Activated gamma-delta T cell (primary cell): Measurements from ENCODE around the gene STK17A.
"Not testable (repeated sequence)": the region's sequence is repeated elsewhere in the genome, so short reads cannot be mapped to it uniquely, and the experiment has no call there.

Experiments used
- DNase-seq: peaks from one replicate; lab custom pipeline; 2025; lab: John Stamatoyannopoulos, UW

Gene STK17A

DNA sequence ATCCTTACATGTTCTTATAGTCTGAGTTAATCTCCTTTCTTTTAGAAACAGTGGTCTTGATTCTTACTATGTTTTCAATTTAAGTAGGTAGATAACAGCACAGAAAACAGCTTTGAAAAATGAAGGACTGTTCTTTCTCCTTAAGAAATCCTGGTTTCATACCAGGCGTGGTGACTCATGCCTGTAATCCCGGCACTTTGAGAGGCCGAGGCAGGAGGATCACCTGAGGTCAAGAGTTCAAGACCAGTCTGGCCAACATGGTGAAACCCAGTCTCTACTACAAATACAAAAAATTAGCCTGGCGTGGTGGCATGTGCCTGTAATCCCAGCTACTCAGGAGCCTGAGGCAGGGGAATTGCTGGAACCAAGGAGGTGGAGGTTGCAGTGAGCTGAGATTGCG, 13.5 kb downstream of the STK17A start:
- DNase-seq, result not testable (repeated sequence)

DNA sequence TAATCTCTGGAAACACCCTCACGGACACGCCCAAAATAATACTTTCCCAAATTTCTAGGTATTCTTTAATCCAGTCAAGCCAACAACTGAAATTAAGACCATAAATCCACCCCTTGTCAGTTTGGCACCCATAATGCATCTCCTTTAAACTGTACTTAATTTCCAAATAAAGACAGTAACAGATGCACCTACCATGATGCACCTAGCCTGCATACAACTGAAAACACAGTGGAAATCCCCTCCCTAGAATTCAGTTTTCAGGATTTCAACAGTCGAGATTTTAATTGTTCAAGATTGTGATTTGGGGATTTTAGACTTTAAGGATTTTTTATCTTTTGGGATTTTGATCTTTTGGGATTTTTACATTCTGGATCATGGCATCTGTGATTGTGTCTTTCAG, 17.1 kb downstream of the STK17A start:
- DNase-seq, result no peak

DNA sequence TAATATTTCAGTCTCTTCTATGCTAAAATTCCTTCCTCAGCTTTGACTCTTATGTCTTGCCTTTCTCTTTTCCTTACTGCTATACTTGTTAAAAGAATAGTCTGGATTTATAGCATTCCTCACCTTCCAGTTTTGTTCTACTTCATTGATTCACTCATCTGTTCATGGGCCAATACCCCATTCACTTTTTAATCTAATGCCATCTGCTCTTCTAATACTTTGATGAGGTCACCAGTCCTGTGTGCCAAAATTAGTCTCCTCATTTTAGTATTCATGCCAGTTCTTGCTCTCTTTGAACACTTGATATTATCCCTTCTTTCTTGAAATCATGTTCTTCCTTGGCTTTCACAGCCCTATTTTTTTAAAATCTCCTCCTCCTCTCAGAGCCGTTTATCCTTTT, 19.3 kb downstream of the STK17A start:
- DNase-seq, result no peak

DNA sequence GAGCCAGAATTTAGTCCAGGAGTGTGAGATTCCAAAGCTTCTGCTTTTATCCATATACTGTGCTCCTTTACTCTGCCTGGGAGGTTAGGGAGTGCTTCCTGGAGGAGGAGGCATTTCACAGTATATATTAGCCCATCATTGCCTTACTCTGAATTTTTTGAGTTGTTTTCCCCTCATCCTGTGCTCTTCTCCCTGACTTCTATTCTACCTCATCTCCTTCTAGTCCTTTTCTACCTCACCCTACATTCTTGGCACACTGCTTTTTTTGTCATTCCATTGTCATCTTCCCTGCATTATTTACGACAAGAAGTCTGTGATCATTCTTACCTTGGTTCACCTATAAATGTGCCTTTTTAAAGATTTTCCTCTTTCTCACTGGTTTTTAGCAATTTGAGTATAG, 21.3 kb downstream of the STK17A start:
- no peak for DNase-seq

DNA sequence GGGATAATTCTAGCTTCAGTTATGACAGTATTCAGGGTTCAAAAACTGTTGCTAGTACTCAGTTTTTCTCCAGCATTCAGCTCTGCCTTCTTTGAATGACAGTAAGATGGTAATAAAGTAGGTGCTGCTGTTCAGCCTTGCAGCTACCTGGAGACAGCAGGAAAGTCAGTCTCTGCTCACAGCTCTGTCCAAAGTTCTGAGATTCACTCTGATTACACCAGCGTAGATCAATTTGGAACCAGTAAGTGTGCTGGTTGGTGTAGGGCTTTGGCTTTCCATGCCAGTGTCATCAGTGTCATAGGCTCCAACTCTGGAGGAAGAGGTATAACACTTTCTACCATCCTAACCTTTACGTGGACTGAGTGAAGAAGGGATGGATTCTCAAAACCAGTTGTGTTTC, 26.2 kb downstream of the STK17A start:
- no peak for DNase-seq

DNA sequence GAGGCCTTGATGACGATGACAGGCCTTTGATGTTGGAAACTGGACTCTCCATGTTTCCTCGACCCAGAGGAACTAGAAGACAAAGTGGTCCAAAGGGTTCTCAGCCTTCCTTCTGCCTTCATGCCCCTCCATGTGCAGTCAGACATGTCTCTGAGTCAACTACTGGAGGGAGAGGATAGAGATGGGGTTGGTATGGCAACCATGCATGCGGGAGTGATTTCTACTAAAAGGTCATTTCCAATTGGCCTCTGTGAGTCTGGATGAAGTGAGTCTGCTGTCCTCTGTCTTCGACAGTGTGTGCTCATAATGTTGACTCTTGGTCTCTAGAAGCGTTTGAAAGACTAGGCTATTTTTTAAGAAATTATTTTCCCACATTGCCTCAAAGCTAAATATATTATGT, 29.2 kb downstream of the STK17A start:
- no peak for DNase-seq

DNA sequence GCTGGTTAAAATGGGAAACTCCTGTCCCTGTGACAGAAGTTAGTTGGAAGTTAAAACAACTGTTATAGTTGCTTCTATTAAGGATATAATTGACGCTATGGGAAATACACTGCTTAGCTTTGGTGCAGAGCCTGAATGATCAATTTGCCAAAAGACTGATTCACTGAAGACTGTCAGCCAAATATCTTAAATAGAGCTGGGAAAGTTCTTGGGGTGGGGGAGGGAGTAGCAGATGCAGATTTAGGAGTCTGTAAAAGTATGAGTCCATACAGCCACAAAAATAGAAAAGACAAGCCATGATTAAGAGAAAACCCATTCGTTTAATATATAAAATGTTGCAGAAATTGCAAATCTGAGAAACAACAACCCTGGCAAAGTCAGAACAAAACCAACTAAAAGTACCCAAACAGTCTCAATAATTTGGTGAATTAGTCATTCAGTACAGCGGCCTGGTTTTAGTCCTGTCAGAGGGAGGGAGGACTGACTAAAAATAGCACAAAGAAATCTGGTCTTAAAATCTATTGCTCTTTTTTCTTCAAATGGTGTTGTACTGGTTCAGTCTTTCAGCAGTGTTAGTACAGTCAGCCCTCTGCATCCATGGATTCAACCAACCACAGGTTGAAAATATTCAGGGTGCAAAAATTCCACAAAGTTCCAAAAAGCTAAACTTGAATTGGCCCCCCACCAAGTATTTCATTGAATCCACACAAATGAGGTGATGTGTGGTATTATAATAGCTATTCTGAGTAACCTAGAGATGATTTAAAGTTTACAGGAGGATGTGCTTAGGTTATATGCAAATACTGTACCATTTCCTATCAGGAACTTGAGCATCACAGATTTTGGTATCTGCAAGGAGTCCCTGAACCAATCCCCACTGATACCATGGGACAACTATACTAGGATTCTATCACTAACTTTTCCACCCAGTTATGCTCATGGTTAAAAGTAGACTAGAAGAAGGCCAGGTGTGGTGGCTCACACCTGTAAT, 30.0 kb downstream of the STK17A start:
- DNase-seq, result no peak

DNA sequence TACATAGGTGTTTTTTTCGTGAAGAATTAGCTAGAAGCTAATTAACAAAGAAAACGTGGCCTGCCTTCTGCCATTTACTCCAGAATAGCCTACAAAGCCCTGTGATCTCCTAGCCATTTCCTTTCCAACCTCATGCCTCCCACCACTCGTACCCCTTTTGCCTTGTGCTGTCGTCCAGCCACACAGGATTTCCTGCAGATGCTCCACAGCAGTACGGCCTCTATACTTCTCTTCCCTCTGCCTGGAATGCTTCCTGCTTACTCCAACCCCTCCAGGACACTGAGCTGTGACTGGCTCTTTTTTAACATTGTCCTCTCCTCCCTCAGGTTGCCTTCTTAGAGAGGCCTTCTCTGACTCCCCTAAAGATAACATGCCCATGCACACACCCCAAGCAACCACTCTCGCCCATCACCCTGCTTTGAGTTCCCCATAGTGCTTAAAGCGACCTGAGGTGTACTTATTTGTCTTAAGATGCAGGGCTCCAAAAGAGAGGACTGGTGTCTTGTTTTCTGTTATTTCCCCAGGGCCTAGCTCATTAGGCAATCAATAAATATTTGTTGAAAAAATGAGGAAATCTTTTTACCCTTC, 32.7 kb downstream of the STK17A start:
- no peak for DNase-seq

DNA sequence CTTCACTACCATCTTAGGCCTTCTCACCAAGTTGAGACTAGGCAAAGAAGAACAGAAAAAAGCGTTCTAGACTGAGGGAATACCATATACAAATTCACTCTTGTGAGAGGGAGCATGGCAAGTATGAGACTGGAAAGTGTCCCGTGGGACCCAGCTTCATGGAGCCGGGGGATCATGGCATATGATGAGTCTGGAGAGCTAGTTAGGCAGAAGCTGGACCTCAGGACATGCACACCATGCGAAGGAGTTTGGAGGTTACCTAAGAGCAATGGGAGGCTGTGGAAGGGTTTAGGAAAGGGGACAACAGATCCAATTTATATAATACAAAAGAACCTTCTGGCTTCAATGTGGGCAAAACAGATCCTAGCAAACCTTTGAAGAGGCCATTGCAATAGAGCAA, 34.1 kb downstream of the STK17A start:
- DNase-seq, result no peak

DNA sequence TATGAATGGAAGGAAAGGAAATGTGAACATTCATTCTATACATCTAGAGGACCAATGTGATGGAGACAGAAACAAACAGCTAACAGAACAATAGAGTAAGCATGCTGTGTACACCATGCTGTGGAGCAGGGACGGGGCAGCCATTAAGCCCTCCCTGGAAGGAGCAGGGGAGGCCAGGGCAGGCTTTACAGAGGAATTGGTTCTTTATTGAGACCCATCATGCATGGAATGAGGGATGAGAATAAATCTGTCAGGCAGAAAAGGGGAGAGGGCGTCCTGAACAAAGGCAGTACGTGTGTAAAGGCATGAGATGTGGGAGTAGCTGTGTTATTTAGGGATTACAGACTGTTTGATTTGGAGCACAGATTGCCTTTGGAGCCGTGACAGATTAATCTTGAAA, 35.2 kb downstream of the STK17A start:
- no peak for DNase-seq

DNA sequence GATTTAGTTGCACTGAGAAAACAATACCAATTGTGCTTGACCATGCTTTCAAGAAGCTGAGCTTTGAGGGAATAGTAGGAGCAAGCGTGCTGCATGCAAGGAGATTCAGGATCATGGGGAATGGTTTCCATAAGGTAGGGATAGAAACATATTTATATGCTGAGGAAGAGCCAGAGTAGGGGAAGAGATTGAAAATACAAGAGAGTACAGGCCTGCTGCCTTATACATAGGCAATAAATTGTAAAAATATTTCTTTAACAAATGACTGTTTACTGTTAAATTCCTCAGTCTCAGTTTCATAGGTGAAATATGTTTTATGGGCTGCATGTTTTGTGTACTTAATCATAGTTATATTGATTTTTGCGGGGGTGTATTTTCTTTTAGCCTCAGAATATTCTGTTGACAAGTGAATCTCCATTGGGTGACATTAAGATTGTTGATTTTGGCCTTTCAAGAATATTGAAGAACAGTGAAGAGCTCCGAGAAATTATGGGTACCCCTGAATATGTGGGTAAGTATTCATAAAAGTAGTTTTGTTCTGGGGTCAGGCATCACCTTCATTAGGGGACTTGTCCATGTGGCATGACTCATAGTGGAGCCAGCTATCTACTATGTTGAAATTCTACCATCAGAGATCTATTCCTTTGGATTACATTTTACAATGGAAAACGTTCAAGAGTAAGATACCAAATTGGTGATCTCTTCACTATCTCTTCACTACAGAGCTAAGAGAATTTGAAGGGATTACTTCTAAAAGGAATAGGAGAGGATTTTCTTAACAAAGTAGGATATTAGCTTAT, 36.5 kb downstream of the STK17A start:
- DNase-seq, result no peak

DNA sequence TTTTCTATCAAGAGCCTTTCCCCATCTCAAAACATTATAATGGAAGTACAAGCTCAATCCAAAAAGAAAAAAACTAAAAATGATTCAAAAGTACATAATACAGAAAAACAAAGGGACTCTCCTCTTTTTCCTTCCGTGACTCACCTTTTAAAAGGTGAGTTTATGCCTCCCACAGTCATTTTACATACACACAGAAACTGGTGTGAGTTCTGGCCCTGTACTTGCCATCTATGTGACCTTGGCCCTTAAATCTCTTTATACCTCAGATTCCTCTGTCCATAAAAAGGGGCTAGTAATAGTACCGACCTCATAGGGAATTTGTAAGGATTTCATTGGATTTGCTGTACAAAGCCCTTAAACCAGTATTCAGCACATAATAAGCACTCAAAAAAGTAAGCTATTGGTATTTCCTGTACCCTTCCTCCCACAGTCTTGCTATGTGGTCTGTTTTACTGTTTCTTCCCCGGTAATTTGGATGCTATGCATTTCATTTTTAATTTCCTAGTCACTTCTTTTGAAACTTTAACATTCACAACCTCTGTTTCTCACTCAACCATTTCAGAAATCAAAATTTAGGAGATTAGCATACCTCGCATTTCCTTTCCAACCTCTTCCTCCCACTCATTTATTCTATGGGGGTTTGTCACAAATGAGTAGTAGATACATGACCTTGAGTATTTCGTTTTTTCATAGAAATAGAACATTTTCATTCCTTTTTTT, 39.0 kb downstream of the STK17A start:
- DNase-seq, result no peak

DNA sequence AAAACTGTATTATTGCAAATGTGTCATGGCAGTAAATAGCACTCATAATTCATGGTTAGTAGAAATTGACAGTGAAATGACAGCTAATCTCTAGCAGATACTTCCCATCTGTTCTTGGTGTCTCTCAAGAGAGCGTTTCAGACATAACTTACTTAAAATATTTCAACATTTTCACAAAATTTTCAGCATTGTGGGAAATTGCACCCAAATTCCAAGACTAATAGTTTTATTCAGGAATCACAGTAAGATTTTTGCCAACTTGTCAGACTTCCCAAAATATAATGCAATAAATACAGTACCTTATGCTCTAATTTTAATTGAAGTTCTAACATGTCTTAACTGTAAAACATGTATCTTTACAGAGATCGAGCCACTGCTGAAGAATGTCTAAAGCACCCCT, 41.2 kb downstream of the STK17A start:
- no peak for DNase-seq

DNA sequence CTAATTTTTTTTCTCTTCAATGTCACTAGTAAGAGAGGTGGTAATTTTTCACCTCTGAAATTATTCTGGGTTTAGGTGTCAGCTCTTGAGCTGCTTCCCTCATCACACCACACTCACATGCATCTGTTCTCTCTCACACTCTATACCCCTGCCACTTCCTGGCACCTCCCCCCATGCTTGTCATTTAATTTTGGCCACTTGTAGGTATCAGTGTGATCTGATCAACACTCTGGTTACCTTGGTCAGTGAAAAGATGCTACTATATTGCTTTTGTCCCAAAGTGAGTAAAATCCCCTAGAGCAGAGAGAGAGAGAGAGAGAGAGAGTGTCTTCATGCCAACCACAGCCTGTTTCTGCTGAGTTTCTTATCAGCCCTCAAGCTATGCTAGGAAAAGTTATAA, 42.5 kb downstream of the STK17A start:
- no peak for DNase-seq

DNA sequence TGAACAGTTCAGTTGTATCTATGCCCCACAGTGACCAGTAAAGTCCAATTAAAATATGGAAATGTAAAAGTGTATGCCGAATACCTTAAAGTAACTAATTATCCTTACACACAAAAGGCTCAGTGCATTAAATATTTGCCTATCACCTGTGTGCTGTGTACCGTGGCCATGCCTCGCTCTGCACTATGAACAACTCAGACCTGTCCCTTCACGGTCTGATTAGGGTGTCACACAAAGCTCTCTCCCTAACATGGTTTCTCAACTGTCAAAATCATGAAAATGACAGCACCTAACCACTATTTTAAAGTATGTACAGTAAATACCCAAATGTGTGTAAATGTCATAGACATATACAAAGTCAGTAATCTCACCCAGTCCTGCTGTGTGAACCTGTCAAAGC, 43.1 kb downstream of the STK17A start:
- DNase-seq, result no peak

DNA sequence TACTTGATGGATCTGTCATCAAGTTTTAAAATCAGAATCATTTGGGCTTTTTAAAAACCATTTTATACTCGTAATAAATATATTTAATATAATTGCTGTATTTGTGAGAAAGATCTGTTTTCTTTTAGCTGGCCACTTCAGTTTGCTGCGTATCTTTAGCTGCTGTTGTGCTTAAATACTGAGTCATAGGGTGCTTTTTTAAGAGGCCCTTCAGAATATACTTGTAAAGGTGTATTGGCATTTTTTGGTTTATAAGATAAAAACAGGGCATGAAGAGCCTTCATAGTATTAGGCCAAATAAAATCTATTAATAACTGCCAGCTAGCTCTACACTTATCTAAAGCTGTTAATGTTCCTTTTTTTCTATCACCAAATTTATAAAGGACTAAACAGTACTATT, 43.8 kb downstream of the STK17A start:
- no peak for DNase-seq

DNA sequence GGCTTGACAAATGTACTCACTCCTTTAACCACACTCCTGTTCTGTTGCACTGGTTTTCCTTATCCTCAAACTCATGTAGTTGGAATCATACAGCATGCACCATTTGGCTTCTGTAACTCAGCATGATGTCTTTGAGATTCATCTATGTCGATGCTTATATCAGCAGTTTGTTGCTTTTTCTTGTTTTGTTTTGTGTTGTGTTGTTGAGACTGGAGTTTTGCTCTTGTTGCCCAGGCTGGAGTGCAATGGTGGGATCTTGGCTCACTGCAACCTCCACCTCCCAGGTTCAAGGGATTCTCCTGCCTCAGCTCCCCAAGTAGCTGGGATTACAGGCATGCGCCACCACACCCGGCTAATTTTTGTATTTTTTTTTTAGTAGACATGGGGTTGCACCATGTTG, 44.9 kb downstream of the STK17A start:
- DNase-seq, result not testable (repeated sequence)

DNA sequence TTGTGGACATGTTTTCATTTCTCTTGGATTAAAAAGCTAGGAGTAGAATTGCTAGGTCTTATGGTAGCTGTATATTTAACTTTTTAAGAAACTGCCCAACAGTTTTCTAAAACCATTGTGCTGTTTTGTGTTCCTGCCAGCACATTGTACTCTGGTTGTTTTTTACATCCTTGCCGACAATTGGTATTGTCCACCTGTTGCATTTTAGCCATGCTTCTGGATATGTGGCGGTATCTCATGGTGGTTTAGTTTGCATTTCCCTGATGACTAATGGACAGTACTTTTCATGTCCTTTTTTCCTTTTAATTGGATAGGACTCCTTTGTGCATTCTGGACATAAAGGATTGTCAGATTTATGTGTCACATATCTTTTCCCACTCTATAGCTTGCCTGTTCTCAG, 45.5 kb downstream of the STK17A start:
- no peak for DNase-seq

DNA sequence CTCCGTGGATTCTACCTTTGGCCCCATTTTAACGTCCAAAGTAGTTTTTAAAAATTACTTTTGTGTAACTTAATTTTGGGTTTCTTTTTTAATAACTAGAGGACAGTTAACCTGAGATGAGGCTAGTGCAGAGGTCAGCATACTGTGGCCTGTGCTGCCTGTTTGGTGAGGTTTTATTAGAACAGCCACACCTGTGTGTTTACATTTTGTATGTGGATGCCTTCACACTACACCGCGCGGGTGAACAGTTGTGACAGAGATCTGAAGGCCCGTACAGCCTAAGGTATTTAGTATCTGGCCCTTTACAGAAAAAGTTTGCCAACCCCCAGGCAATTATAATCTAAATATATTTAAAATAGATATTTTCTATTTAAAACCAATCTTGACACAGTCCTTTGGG, 46.9 kb downstream of the STK17A start:
- no peak for DNase-seq

DNA sequence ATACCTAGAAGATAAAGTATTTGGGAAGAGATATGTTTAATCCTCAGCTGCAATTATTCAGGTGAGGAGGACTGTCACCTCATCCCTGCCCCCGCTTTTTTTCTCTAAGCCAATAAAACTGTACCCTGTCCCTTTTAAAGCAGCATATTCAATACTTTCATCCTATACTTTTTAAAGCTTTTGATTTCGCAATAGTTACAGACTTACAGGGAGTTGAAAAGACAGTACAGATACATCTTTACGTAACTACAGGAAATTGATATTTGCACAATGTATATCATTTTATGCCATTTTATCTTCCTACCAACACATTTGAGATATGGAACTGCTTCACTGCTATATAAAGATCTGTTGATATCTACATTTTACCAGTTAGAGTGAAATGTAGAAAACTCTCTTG, 47.6 kb downstream of the STK17A start:
- DNase-seq, result no peak

DNA sequence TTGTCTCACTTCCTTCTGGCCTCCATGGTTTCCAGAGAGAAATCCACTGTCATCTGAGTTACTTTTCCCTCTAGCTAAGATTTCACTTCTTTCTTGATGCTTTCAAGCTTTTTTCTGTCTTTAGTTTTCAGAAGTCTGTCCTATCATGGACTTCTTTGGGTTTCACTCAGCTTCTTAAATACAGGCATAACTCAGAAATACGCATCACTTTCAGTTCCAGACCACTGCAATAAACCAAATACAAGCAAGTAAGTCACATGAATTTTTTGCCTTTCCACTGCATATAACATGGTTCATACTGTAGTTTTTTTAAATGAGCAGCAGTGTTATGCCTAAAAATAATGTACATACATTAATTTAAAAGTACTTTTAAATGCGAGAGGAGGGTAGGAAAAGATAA, 48.7 kb downstream of the STK17A start:
- no peak for DNase-seq

DNA sequence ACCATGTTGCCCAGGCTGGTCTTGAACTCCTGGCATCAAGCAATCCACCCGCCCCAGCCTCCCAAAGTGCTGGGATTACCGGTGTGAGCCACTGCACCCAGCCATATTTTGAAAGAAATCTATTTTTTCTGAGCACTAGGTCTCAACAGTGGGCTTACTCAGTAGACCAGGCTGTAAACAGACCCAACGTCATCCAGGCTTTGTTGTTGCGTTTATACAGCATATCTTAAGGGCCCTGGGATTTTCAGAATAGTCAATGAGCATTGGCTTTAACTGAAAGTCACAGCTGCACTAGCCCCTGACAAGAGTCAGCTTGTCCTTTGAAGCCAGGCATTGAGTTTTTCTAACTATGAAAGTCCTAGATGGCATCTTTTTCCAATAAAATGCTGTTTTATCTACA, 49.8 kb downstream of the STK17A start:
- DNase-seq, result no peak
